Measurements from ENCODE around the gene SHD.

SHD gene

DNA sequence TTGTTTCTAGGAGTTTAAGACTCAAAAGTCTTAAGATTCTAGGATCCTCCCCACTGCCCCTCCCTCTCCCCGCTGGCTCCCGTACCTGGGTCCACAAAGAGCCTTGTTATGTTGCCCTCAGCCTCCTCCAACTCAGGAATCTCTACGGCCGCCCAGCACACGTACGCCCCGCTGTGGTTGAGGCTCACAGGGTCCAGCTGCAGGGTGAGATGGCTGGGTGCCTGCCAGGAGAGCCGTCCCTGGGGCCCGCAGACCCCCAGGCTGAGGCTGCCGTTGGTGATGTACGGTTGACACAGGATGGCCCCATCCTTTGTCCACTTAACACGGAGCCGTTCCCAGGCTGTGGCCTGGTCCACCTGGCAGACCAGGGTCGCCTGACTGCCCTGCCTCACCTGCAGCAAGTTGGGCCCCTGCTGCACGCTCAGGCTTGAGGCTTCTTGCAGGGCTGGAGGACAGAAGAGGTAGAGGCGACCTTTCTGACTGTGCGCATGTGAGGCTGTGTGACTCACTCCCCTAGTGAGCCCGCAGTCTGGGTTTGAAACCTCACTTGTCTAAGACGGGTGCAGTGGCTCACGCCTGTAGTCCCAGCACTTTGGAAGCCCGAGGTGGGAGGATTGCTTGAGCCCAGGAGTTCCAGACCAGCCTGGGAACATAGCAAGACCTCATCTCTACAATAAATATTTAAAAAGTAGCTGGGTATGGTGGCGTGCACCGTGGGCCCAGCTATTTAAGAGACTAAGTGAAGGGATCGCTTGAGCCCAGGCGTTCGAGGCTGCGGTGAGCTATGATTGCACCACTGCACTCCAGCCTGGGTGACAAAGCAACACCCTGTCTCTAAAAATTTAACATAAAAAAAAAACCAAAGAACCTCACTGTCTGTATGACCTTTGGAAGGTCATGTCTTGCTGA, 19.1 kb downstream of the SHD start:
- Mint-ChIP-seq H3K27ac (no peak overlapping the region), H3K27me3 (ENCODE audit: low read depth, poor library complexity) (peaks cover 39% of the 10 kb centered on the region), H3K4me1 (peaks cover 18% of the 10 kb centered on the region), H3K4me3 (no peak overlapping the region), H3K9me3 (no peaks in the 10 kb centered on the region), H3K36me3 (ENCODE audit: low read depth) (no peaks in the 10 kb centered on the region)
- DNase-seq = no peak
- no peak for TF ChIP-seq CTCF (IDR thresholded peaks at IDR 0.05)

DNA sequence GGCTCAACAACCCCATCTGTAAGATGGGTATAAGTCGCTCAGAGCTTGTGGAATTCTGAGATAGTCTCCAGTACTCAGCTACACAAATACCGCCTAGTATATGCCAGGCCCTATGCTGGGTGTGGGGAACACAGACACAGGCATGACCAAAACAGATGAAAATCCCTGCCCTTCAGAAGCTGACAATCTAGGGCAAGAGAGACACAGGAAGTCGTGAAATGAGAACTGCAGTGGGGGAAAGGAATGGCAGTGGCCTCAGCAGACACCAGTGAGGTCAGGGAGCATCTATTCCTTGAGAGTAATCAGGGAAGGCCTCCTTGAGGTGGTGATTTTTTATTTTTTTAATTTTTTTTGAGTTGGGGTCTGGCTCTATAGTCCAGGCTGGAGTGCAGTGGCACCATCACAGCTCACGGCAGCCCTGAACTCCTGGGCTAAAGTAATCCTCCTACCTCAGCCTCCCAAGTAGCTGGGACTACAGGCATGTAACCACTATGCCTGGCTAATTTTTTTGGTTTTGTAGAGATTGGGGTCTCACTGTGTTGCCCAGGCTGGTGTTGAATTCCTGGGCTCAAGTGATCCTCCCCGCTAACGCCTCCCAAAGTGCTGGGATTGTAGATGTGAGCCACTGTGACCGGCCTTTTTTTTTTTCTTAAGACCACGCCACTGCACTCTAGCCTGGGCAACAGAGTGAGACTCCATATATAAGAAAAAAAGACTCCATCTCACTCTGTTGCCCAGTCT, 19.9 kb downstream of the SHD start:
- Mint-ChIP-seq H3K36me3 (ENCODE audit: low read depth) (no peaks in the 10 kb centered on the region), H3K27ac (peak overlapping the region; percentile 68), H3K27me3 (ENCODE audit: low read depth, poor library complexity) (peaks cover 34% of the 10 kb centered on the region), H3K9me3 (no peaks in the 10 kb centered on the region), H3K4me1 (peaks cover 23% of the 10 kb centered on the region), H3K4me3 (no peak overlapping the region)
- no peak for TF ChIP-seq CTCF (IDR thresholded peaks at IDR 0.05)
- DNase-seq = no peak

- Mint-ChIP-seq H3K4me3 (no peak overlapping the region), H3K36me3 (ENCODE audit: low read depth) (no peaks in the 10 kb centered on the region), H3K27me3 (ENCODE audit: low read depth, poor library complexity) (peaks cover 19% of the 10 kb centered on the region), H3K27ac (no peak overlapping the region), H3K9me3 (no peaks in the 10 kb centered on the region), H3K4me1 (peaks cover 26% of the 10 kb centered on the region)
- DNase-seq = no peak
- TF ChIP-seq CTCF (IDR thresholded peaks at IDR 0.05) = no peak
Measured at GRCh38 chr19:4300589-4300988, 21.5 kb downstream of the SHD start.

GRCh38 chr19:4301590-4302242, 22.6 kb downstream of the SHD start:
- no peak for DNase-seq
- H3K4me3 Mint-ChIP-seq = peak overlapping the region; percentile 33
- TF ChIP-seq CTCF (IDR thresholded peaks at IDR 0.05) = no peak
- H3K27me3 Mint-ChIP-seq (ENCODE audit: low read depth, poor library complexity) = peaks cover 20% of the 10 kb centered on the region
- H3K9me3 Mint-ChIP-seq = no peaks in the 10 kb centered on the region
- H3K36me3 Mint-ChIP-seq (ENCODE audit: low read depth) = peaks cover 3% of the 10 kb centered on the region
- peaks cover 31% of the 10 kb centered on the region for H3K4me1 Mint-ChIP-seq
- peak overlapping the region; percentile 57 for H3K27ac Mint-ChIP-seq

GRCh38 chr19:4302243-4302640, 23.2 kb downstream of the SHD start, which contains the start of gene TMIGD2:
TMIGD2 (minus strand) TSS chr19:4302389; CDS start chr19:4302385, 4 bp downstream.
- DNase-seq = no peak
- Mint-ChIP-seq H3K4me1 (peaks cover 33% of the 10 kb centered on the region), H3K27me3 (ENCODE audit: low read depth, poor library complexity) (peaks cover 17% of the 10 kb centered on the region), H3K36me3 (ENCODE audit: low read depth) (peaks cover 8% of the 10 kb centered on the region), H3K4me3 (peak within 1 kb of the TSS; percentile 33), H3K27ac (peak within 1 kb of the TSS; percentile 57), H3K9me3 (no peaks in the 10 kb centered on the region)
- no peak for TF ChIP-seq CTCF (IDR thresholded peaks at IDR 0.05)
